Medulla oblongata (tissue), 1 donor: ENCODE measurements around the gene BNC2.
A peak's percentile ranks its signal among the peaks of the same experiment; 100 is the strongest.
"Not testable (repeated sequence)": the region's sequence is repeated elsewhere in the genome, so short reads cannot be mapped to it uniquely, and the experiment has no call there.

ENCODE experiments used
- DNase-seq: peaks from one replicate; pipeline ENCODE4 v3.0.0-alpha.2; 2015; ENCODE audit errors: extremely low spot score

The BNC2 gene

DNA sequence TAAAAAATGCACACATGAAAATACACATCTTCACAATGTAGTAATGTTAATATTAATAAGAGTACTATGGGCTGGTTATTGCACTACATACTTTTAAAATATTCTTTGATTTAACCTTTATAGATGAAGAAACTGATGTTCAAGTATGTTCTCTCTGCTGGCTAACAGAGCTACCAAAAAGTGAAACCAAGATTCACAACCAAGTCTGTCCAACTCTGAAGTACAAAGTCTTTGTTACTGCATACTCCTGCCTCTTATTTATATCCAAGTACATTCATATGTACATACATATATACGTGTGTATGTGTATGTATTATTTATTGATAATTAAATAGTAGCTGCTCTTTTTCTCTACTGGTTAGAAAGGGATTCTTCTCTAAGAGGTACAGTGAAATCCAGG lies 325.6 kb downstream of the BNC2 start:
- no peak for DNase-seq

- DNase-seq = no peak
Measured at GRCh38 chr9:16543686-16544085, 326.8 kb downstream of the BNC2 start.

GRCh38 chr9:16543225-16543624 lies 327.2 kb downstream of the BNC2 start:
- no peak for DNase-seq

DNA sequence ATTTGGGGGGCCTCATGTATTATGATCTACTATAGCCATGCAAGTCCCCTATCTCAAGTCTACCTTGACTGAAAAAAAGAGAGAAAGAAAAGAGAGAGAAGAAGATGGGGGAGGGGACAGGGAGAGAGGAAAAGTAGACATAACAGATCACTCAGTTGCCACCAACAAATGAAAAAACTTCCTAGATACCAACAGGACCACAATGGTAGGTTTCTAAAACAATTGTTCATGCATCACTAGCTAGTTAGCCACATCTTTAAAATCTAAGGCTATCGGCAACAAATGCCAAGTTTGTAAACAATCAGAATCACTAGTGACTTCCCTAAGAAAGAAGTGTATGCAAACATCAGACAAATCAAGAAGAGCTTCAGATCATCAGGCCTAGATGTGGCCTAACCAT lies 328.2 kb downstream of the BNC2 start:
- DNase-seq = no peak

DNA sequence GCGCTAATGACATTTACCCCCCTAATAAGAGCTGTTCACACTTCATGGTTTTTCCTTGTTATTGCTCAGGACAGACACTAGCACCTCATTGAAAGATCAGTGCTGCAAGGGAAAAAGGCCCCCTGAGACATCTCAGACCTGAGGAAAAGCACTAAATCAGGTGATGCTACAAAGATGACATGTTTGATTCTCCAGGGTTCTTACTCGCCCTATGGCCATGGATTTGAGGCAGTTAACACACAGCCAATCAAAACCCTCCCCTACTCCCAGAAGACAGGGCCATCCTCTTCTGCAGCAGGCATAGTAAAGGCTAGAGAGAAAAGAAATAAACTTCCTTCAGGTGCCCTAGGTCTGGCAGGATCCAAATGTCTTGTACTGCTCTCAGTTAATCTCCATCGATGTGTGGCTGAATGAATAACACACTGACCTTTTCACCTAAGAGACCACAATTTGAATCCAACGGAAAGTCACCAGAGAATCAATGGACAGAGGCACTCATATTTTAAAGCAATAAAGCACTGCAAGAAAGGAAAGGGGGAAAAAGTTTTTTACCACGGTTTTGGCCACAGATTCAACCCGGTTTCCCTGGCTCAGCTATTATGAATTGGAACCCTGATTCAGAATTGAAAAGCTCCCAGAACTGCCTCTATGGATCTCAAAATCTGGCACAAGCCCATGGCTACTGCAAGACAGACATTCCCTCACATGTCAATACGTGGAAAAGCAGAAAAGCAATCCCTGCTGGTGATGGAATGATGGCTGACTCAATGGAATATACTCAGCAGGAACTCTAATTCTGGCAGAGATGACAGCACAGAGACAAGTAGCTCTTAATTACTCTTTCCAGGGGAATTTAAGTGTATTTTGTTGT lies 329.5 kb downstream of the BNC2 start:
- no peak for DNase-seq

- not testable (repeated sequence) for DNase-seq
Measured at GRCh38 chr9:16539626-16540025, 330.8 kb downstream of the BNC2 start.

DNA sequence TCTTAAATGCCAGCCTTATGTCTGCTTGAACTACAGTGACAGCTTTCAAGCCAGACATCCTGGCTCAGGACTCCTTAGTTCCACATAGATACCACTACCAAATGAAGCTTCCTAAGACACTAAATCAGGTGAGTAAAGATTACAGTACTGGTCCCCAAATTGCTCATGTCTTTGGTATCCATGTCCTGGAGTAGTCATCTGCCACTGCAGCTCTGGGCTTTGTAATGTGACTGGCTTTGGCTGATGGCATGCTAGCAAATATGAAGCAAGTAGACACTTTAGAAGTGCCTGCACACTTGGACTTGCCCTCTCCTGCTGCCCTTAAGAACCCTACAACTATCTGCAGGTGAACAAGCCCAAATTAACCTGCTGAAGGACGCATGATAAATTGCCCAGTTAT lies 334.9 kb downstream of the BNC2 start:
- DNase-seq = no peak

- DNase-seq = no peak
Measured at GRCh38 chr9:16532681-16533450, 337.6 kb downstream of the BNC2 start.

DNA sequence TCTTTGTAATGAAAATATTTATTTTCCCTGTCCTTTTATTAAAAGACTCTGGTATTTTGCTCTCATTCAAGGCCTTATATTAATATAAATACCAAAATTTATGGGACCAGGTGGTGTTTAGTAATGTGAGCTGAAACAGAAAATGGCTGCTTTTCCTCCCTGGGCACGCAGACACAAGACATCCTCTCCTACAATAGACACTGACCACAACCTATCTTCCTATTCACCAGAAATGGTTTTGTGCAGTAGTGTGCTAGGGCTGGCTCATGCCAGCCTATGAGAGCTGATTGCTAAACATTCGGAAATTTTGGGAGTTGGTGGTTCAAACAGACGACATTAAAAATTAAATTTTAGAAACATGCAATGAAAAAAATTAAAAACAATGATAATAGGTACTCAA lies 338.2 kb downstream of the BNC2 start:
- DNase-seq = no peak

DNA sequence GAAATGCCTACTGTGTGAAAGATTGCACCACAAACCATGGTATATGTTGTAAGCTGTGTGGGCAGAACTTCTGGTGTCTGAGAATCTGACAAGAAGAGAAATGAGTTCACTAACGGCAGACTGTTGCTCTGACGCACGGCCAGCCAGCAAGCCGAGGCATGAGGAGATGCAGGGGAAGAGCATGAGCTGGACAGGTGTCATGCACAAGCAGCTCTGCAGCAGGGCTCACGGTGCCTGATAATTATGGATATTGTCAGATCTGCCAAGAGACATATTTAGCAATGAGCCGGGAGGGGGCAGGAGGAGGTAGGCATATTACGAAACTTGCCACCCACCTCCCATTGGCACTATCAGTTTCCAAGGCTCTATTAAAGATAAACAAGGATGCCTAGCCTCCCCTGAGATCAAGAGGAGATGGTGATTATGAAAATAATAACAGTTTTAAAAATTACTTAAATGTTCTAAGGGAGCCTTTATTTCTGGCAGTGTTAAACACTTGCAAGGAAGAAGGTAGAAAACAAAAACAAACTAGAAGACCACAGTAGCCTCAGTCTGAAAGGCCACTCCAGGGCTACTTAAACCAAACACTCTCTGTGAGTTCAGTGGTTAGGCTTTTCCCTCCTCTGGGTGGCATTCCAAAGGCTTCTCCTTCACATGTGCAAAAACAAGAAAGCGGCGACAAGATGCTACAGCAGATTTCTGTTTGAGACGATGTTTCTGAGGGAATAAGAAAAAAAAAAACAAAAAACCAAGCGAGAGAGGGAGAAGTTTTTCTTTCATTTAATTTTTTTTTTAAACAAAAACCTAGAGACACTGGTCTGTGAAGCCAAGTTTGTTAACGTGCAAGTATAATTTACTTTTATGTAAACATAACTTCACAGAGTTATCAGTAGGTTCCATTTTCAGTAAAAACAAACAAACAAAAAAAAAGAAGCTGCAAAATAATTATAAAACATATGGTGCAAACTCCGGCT lies 339.5 kb downstream of the BNC2 start:
- DNase-seq = no peak

DNA sequence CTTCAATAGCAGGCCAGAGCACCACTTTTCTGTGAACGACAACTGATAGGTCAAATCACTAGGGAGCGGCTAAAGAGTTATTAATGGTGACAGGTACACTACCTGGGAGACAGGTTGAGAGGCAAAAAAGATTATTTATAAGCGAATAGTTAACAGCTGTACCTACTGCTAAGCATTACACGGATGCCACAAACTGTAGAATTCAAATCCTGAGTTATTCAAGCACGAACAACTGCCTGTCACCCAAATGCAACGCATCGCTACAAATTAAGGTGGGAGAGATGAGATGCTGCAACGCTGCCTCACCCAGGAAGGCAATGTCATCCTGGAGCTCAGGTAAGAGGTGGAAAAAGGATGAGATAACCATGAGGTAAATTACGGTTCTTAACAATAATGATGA lies 342.9 kb downstream of the BNC2 start:
- no peak for DNase-seq

DNA sequence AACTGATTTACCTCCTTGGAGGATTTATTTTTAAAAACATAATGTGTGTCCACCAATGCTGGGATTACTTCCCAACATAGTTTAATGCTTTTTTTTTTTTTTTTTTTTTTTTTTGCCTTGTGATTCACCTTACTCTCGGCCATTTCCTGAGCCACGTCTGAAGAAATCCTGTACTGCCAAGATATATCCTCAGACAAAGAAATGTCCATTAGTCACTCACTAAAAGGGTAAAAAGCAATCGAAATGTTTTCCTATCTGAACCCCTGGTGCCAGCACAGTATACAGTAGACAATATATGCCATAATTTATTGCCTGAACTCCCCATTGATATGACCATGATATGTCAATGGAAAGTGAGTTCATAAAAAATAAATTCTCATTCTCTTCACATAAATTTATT lies 344.1 kb downstream of the BNC2 start:
- DNase-seq = no peak

GRCh38 chr9:16524823-16525222 lies 345.6 kb downstream of the BNC2 start:
- no peak for DNase-seq

- DNase-seq = no peak
Measured at GRCh38 chr9:16524078-16524477, 346.4 kb downstream of the BNC2 start.

- DNase-seq = peak; percentile 48
Measured at GRCh38 chr9:16521868-16522411, 348.5 kb downstream of the BNC2 start.

DNA sequence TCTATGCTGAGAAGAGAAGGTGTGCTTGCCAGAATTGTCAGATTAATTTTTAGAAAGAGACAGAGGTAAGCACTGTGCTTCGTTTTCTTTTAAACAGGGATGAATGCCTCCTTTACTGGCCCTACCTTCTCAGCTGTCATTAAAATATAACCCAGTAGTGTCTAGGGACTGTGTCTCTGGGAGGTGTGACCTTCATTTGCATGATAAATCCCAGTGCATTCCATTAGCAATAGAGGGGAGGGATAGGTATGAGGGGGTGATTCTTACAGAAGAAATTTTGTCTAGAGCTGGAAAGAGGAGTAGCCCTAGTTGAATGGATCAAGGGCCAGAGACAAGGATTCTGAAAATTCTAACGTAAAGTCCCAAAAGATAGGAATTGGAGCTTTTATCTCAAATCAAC lies 351.5 kb downstream of the BNC2 start:
- DNase-seq = no peak

DNA sequence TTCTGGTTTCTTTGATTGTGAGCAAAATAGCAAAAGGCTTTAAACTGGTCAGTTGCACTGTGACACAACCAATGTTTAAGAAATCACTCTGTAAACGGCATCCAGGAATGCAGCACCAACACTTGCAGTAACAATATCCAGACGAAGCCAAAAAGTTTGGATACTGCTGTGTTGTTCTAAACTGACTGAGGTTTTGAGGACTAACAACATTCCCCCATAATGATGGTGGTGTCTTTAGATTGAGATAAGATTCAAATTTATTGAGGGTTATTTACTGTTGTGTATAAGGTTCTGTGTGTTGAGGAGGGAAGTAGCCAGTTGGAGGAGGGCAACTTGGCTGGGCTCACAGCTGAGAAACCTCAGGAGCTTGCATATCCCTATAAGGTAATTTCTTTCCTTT lies 353.6 kb downstream of the BNC2 start:
- DNase-seq = no peak

DNA sequence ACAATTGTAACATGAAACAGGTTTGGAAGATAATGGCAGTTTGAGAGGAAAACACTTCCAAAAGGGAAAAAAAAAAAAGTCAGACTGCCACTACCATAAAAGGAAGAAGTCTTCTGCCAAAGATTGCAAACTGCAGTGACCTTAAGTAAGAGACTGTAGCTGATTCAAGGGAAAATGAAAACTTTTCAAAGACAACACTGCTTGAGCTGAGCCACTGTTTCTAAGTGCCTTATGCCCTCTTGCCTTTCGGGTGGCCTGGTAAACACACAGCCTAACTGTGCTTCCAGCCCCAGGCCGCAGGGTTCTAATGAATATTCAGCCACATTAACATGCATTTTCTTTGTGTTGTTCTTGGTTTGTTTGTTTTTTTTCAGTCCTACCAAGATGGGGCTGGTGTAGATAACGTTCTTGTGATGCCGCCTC lies 354.6 kb downstream of the BNC2 start:
- peak; percentile 57 for DNase-seq

GRCh38 chr9:16515207-16515606 lies 355.3 kb downstream of the BNC2 start:
- DNase-seq = peak; percentile 49

GRCh38 chr9:16514131-16514530 lies 356.3 kb downstream of the BNC2 start:
- no peak for DNase-seq

DNA sequence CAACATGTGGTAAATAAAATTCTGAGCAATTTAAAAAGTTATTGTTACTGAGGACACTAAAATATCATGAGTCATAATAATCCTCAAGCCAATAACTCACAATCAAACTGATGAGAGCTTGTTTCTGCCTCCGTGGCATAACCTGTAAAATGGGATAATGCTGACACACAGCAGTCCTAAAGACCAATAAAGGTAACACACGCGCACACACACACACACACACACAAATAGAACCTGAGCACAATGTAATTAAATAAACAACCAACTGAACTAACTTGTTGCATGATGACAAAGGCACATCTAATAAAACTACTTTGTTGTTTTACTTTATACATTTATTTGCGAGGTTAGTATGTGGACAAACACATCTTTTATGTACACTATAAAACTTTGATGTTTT lies 358.2 kb downstream of the BNC2 start:
- no peak for DNase-seq

DNA sequence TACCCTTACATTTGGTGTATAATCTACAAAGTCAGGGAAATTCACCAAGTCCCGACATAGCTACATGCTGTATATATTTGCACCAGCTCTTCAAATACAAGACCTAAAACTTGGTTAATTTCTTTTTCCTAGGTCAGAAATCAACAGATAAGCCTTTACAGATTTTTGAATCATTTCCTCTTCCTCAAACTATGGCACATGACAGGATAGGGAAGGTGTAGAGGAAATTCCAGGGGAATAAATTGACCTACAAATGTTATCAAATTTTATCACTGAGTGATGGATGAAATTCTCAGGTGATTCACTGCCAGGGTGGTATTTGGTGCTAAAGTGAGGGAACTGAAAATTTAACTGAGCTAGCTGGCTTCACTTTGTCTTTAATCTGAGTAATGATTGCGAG lies 360.0 kb downstream of the BNC2 start:
- no peak for DNase-seq
